ENCODE measurements around the gene NKPD1.

DNA sequence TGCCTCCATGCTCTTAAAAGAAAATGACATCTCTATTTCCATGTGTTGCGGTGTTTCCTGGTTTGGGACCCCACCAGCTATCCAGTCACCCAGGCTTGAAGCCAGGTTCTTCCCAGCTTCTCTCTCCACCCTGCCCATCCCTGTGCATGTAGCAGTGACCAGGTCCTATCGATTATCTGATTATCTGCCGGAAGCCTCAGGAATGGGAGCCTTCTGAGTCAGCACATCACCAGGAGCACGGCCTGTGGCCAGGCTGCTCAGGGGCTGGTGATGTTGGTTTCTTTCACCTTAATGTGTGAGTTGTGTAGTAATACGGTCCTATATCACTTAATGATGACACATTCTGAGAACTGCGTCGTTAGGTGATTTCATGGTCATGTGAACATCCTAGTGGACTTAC, 34.1 kb downstream of the NKPD1 start:
- TF ChIP-seq POLR2A (IDR thresholded peaks at IDR 0.05; ENCODE audit: low read depth, low read length), result no peak
- TF ChIP-seq POLR2AphosphoS5 (IDR thresholded peaks at IDR 0.05; ENCODE audit: low read depth, low read length), result no peak
- no peak for TF ChIP-seq TAF1 (IDR thresholded peaks at IDR 0.05; ENCODE audit: low read depth, low read length)
- no peak for TF ChIP-seq PAX5 (IDR thresholded peaks at IDR 0.05; ENCODE audit: insufficient read depth, low read length, severe bottlenecking)

Data from GM12891 (cell line).